ENCODE measurements around the gene SH3RF1. TPM values are rescaled to one million over a fixed set of nuclear protein-coding genes. Genes with fewer than 3 reads are reported as not detected.
A peak's percentile ranks its signal among the peaks of the same experiment; 100 is the strongest.

The SH3RF1 gene
- total RNA-seq, 1 experiment from 2014 or later, result 59.5 TPM

DNA sequence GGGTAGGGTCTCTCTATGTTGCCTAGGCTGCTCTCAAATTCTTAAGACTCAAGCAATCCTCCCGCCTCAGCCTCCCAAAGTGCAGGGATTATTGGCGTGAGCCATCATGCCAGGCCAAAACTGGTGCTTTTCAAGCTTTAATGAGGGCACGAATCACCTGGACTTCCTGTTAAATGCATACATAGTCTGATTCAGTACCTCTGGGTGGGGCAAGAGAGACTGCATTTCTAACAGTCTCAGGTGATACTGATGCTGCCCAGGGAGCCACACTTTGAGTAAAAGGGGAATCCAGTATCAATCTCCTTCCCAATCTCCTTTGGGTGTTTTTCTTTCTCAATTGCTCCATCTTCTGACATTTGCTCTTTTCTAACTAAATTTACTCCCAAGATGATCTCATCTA lies 96.5 kb downstream of the SH3RF1 start:
- ChIA-PET CTCF (interaction anchor here (1.1 kb wide), 1 partner anchor 18 kb away, joined by 3 read pairs; no protein-coding TSS in a partner anchor), RAD21 (ENCODE audit: low non-redundant PET in 1 of 2, low total read pairs in 2 of 2, uncharacterized antibody in 2 of 2, unreplicated experiment in 2 of 2) (no interaction called here), POLR2A (no interaction called here)
- Histone ChIP-seq H3K79me2 (ENCODE audit: insufficient read depth, low read length) (peaks cover 99% of the 10 kb centered on the region), H3K27me3 (ENCODE audit: insufficient read depth, low read length) (no peaks in the 10 kb centered on the region), H3K36me3 (ENCODE audit: control insufficient read depth in 1 of 2, insufficient read depth in 2 of 2, low read length in 2 of 2) (no peaks in the 10 kb centered on the region), H3K4me2 (ENCODE audit: low read length) (peak overlapping the region; percentile 16; the same call in 1 of the 2 replicates), H4K20me1 (ENCODE audit: insufficient read depth) (no peaks in the 10 kb centered on the region), H3K9me3 (ENCODE audit: control insufficient read depth in 1 of 2, insufficient read depth in 1 of 2, low read depth in 1 of 2, low read length in 2 of 2) (no peaks in the 10 kb centered on the region), H3K4me1 (ENCODE audit: control insufficient read depth in 1 of 2, insufficient read depth in 2 of 2, low read length in 2 of 2) (peaks cover 0 to 27% of the 10 kb centered on the region in 2 experiments; a peak in 2 of 4 replicates), H3K27ac (ENCODE audit: low read depth, low read length) (no peak overlapping the region), H3K4me3 (replicated peaks in 1 of 2; ENCODE audit: low read depth in 1 of 2, low read length in 2 of 2) (no peak overlapping the region), H3K9me2 (ENCODE audit: insufficient read depth) (no peaks in the 10 kb centered on the region), H3K9ac (ENCODE audit: low read length) (no peak overlapping the region), H2AFZ (ENCODE audit: low read depth, low read length, poor library complexity, severe bottlenecking) (no peak overlapping the region)
- ATAC-seq (peak; percentile 76), DNase-seq (ENCODE audit: low read depth, low spot score) (peak; percentile 15)
- no TSS peak for BruUV-seq (replicated peaks)
- intact Hi-C loops (cut with micrococcal nuclease), result no loop called here
- TF ChIP-seq RAD21 (IDR thresholded peaks at IDR 0.05; ENCODE audit: low read depth), result 0 out of 2 replicates have a peak, but pooled peaks have one; percentile 17
- TF ChIP-seq, protein P1, sequence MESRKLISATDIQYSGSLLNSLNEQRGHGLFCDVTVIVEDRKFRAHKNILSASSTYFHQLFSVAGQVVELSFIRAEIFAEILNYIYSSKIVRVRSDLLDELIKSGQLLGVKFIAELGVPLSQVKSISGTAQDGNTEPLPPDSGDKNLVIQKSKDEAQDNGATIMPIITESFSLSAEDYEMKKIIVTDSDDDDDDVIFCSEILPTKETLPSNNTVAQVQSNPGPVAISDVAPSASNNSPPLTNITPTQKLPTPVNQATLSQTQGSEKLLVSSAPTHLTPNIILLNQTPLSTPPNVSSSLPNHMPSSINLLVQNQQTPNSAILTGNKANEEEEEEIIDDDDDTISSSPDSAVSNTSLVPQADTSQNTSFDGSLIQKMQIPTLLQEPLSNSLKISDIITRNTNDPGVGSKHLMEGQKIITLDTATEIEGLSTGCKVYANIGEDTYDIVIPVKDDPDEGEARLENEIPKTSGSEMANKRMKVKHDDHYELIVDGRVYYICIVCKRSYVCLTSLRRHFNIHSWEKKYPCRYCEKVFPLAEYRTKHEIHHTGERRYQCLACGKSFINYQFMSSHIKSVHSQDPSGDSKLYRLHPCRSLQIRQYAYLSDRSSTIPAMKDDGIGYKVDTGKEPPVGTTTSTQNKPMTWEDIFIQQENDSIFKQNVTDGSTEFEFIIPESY (IDR thresholded peaks at IDR 0.05; ENCODE audit: extremely low read depth, insufficient replicate concordance, low read length), result no peak

DNA sequence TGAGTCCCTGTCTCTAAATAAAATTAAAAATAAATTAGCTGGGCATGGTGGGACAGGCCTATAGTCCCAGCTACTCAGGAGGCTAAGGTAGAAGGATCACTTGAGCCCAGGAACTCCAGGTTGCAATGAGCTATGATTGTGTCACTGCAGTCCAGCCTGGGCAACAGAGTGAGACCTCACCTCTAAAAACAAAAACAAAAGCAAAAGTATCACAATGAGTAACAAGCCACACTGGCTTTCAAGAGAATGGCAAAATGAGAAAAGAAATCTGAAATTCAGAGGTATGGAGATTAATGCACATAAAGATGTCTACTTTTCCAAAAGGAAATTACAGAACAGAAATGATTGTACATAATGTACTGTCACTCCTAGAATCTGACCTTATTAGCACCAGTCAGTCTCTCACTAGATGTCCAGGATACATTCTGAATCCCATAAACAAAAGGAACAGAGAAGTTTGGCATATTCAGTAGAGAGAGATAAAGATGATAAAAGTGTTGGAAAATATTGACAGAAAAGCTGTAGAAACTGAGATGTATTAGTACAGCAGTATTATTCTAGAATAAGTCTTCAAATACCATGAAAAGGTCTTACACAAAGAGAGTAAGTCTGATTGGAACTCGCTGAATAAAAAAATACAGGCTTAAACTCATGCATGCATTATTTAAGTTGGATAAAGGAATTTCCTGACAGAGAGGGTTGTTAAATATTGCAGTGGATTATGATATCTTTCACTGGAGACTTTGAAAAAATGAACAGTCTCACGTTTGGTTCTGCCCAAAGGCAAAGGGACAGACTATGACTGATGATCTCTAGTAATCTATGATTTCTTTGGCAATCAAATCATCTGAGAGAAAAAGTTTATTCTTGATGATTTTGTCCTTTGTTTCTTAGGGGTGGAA lies 102.5 kb downstream of the SH3RF1 start:
- intact Hi-C loops (cut with micrococcal nuclease), result no loop called here

More for the DNA sequence above, 102.5 kb downstream of the SH3RF1 start:
- Histone ChIP-seq H3K4me3 (replicated peaks in 1 of 2; ENCODE audit: low read depth in 1 of 2, low read length in 2 of 2) (no peak overlapping the region), H3K79me2 (ENCODE audit: insufficient read depth, low read length) (peaks cover 98% of the 10 kb centered on the region), H3K27me3 (ENCODE audit: insufficient read depth, low read length) (no peaks in the 10 kb centered on the region), H3K4me1 (ENCODE audit: control insufficient read depth in 1 of 2, insufficient read depth in 2 of 2, low read length in 2 of 2) (peaks cover 0 to 9% of the 10 kb centered on the region in 2 experiments; a peak in 1 of 4 replicates), H3K4me2 (ENCODE audit: low read length) (no peak overlapping the region), H3K9ac (ENCODE audit: low read length) (no peak overlapping the region), H3K27ac (ENCODE audit: low read depth, low read length) (no peak overlapping the region), H3K9me2 (ENCODE audit: insufficient read depth) (no peaks in the 10 kb centered on the region), H3K9me3 (ENCODE audit: control insufficient read depth in 1 of 2, insufficient read depth in 1 of 2, low read depth in 1 of 2, low read length in 2 of 2) (no peaks in the 10 kb centered on the region), H3K36me3 (ENCODE audit: control insufficient read depth in 1 of 2, insufficient read depth in 2 of 2, low read length in 2 of 2) (no peaks in the 10 kb centered on the region), H4K20me1 (ENCODE audit: insufficient read depth) (no peaks in the 10 kb centered on the region), H2AFZ (ENCODE audit: low read depth, low read length, poor library complexity, severe bottlenecking) (no peak overlapping the region)
- DNase-seq (ENCODE audit: low read depth, low spot score) (no peak), ATAC-seq (no peak)
- CTCF ChIA-PET, result no interaction called here
- no TSS peak for BruUV-seq (replicated peaks)
- POLR2A ChIA-PET, result no interaction called here
- TF ChIP-seq EZH2phosphoT487 (IDR thresholded peaks at IDR 0.05; ENCODE audit: borderline replicate concordance), result no peak
- no peak for TF ChIP-seq ZNF274 (IDR thresholded peaks at IDR 0.05; ENCODE audit: low read depth, low read length)
- TF ChIP-seq FOSL1 (IDR thresholded peaks at IDR 0.05; ENCODE audit: low read depth), result no peak
- no peak for TF ChIP-seq CBX3 (IDR thresholded peaks at IDR 0.05; ENCODE audit: low read depth)
- RAD21 ChIA-PET (ENCODE audit: low non-redundant PET in 1 of 2, low total read pairs in 2 of 2, uncharacterized antibody in 2 of 2, unreplicated experiment in 2 of 2), result no interaction called here
